Measurements from ENCODE around the gene OSGIN1.

OSGIN1 gene

DNA sequence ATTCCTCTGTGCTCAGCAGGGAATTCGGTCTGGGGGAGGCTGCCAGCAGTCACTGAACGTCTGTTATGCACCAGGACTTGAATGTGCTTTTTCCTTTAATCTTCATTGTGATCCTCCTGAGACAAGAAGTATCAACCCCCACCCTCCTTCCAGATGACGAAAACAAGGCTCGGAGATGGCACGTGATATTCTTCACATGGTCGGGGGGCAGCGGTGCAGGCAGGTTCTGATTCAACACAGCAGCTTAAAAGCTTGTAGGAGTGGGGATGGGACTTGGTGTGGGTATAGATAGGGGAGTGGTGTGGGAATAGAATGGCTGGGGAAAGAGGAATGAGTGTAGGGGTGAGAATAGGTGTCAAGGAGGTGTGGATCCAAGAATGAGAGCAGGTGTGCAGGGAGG lies 21.4 kb downstream of the OSGIN1 start:
- in situ Hi-C loops (cut with MboI; ENCODE audit: low sequenced_read_pairs, unreplicated experiment): loop anchor here (10.0 to 25.0 kb wide), 3 partner anchors 88 to 513 kb away; partner anchors contain the start of gene TAF1C
- no peak for TF ChIP-seq CTCF (IDR thresholded peaks at IDR 0.05; ENCODE audit: borderline replicate concordance, control extremely low read depth, extremely low read depth, insufficient read depth, missing control alignments)
- DNase-seq (ENCODE audit: low spot score): no peak

DNA sequence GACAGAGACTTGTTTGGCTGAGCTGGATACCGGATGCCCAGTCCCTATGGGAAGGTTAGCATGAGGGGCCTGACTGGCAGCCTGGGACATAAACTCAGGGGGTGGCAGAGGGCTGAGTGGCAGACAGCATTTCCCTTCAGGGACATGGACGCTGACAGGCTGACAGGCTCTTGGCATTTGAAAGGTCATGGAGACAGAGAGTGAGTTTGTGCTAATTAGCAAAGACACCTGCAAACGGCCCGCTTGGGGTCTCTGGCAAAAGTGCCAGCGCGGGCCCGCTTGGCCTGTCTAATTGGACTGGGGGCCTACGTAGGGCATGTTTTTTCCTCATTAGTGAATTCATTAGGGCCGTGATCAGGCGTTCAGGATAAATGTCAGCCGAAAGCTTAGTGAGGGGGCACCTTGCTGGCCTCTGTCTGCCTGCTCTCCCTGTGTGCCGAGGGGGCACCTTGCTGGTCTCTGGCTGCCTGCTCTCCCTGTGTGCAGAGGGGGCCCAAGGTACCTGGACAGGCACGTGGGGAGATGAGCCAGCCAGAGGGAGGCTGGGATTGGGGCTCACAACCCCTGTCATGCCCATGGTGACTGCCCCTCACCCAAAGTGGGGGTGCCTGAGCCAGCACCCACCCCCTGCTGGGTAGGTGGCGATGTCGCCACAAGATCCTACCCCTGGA lies 22.7 kb downstream of the OSGIN1 start:
- no peak for DNase-seq (ENCODE audit: low spot score)
- in situ Hi-C loops (cut with MboI; ENCODE audit: low sequenced_read_pairs, unreplicated experiment): loop anchor here (10.0 kb wide), 1 partner anchor 209 kb away; the partner anchor contains the start of gene TAF1C
- no peak for TF ChIP-seq CTCF (IDR thresholded peaks at IDR 0.05; ENCODE audit: borderline replicate concordance, control extremely low read depth, extremely low read depth, insufficient read depth, missing control alignments)

DNA sequence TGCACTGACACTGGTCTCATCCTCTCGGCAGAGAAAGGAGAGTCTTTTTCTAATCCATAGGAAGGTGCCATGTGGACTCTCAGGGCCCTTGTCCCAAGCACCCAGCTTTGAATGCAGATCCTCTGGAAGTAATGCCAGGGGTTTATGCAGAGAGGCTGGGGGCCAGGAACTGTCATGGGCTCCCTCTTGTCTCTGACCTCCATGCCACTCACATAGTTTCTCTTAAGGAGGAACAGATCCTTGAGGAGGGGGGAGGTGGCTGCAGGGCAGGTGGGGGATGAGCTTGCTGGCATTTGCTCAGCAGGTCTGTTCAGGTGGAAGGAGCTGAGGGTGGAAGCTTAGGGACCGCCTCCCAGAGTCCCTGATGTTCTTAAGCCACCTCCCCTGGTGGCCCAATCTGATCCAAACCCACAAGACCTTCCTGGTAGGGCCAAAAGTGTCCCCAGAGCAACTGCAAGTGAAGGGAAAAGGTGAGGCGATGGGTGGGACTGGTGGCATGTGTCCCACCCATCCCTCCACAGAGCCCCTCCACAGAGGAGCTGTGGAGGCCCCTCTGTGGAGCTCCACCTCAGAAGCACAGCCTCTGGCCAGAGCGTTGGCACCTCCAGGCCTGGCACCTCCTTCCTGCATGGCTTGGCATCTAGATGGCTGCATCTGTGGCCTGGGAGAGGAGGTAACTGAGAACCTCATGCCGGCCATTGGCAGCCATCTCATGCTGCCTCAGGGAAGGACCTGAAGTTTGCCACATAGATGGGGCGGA lies 24.2 kb downstream of the OSGIN1 start:
- in situ Hi-C loops (cut with MboI; ENCODE audit: low sequenced_read_pairs, unreplicated experiment): loop anchor here (10.0 kb wide), 1 partner anchor 208 kb away; the partner anchor contains the start of gene TAF1C
- no peak for DNase-seq (ENCODE audit: low spot score)
- TF ChIP-seq CTCF (IDR thresholded peaks at IDR 0.05; ENCODE audit: borderline replicate concordance, control extremely low read depth, extremely low read depth, insufficient read depth, missing control alignments): no peak

GRCh38 chr16:83978401-83978904 lies 25.4 kb downstream of the OSGIN1 start:
- no peak for TF ChIP-seq CTCF (IDR thresholded peaks at IDR 0.05; ENCODE audit: borderline replicate concordance, control extremely low read depth, extremely low read depth, insufficient read depth, missing control alignments)
- no peak for DNase-seq (ENCODE audit: low spot score)
- in situ Hi-C loops (cut with MboI; ENCODE audit: low sequenced_read_pairs, unreplicated experiment): loop anchor here (10.0 kb wide), 1 partner anchor 206 kb away; the partner anchor contains the start of gene TAF1C

DNA sequence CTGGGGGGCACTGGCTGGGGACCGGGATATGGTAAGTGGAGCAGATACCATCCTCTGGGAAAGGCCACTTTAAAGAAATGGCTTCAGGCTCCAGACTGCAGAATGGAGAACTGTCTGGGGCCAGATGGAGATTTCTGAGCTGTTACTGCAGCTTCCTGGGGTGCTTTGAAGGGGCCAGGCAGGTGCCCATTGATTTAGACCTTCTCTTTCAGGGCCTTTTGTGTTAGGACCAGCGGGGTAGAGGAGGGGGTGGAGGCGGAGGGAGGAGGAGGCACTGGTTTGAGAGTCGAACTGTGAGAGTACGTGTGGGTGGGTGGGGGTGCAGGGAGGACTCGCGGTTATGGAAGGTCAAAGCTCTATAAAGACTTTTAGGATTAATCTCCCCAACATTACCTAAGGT lies 26.4 kb downstream of the OSGIN1 start:
- DNase-seq (ENCODE audit: low spot score): no peak
- in situ Hi-C loops (cut with MboI; ENCODE audit: low sequenced_read_pairs, unreplicated experiment): loop anchor here (10.0 kb wide), 1 partner anchor 205 kb away; the partner anchor contains the start of gene TAF1C
- TF ChIP-seq CTCF (IDR thresholded peaks at IDR 0.05; ENCODE audit: borderline replicate concordance, control extremely low read depth, extremely low read depth, insufficient read depth, missing control alignments): no peak

DNA sequence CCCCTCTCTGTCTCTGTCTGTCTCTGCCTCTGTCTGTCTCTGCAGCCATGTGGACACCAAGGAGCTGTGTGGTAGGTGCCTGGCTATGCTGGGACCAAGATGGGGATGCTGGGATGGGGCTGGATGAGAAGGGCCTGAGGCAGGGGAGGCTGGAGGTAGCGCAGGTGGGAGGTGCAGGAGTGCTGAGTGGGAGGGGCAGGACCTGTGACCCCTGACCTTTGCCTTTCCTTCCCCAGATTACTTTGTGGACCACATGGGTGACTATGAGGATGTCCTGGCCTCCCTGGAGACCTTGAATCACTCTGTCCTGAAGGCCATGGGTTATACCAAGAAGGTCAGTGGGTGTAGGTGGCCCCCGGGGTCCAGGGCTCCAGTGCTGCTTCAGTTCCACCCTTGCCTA lies 27.8 kb downstream of the OSGIN1 start:
- in situ Hi-C loops (cut with MboI; ENCODE audit: low sequenced_read_pairs, unreplicated experiment): no loop called here
- TF ChIP-seq CTCF (IDR thresholded peaks at IDR 0.05; ENCODE audit: borderline replicate concordance, control extremely low read depth, extremely low read depth, insufficient read depth, missing control alignments): no peak
- no peak for DNase-seq (ENCODE audit: low spot score)

All from GM13976 (cell line).